Keratinocyte (primary cell): ENCODE results near the gene ADAMTSL1. TPM values are rescaled to one million over a fixed set of nuclear protein-coding genes. Genes with fewer than 3 reads are reported as not detected.

ENCODE experiments used
- DNase-seq: peaks from one replicate; pipeline ENCODE4 v3.0.0-alpha.2; 2011; ENCODE audit warnings: low read depth, missing footprints, low spot score
- FAIRE-seq: peaks from 2 replicates; lab custom pipeline; 2011; peaks lifted over from hg19 to GRCh38; lab: Jason Lieb, UNC
- H2AFZ ChIP-seq: 2 replicates; pipeline ENCODE4 v1.6.0; 2012; ENCODE audit warnings: low read length, control low read depth, inconsistent platforms; ENCODE audit not compliant: control insufficient read depth
- H3K27ac ChIP-seq: 2 replicates; pipeline ENCODE4 v1.5.1; 2011; ENCODE audit warnings: low read length; ENCODE audit not compliant: control insufficient read depth, insufficient read depth
- H3K27me3 ChIP-seq: 3 replicates; pipeline ENCODE4 v1.6.0; 2011; ENCODE audit warnings: low read length; ENCODE audit not compliant: control insufficient read depth, insufficient read depth; ENCODE audit errors: extremely low read depth
- H3K36me3 ChIP-seq, 2 experiments: 2 replicates in 1 of 2; 3 replicates in 1 of 2; pipeline ENCODE4 v1.5.1; 2011; ENCODE audit warnings: low read length in 2 of 2, mild to moderate bottlenecking in 1 of 2; ENCODE audit not compliant: control insufficient read depth in 2 of 2, insufficient read depth in 2 of 2; ENCODE audit errors: extremely low read depth in 1 of 2
- H3K4me1 ChIP-seq: 3 replicates; pipeline ENCODE4 v1.5.1; 2011; ENCODE audit warnings: low read length; ENCODE audit not compliant: control insufficient read depth, insufficient read depth; ENCODE audit errors: extremely low read depth
- H3K4me2 ChIP-seq: 3 replicates; pipeline ENCODE4 v1.6.0; 2011; ENCODE audit warnings: low read depth, low read length; ENCODE audit not compliant: control insufficient read depth, insufficient read depth; ENCODE audit errors: extremely low read depth
- H3K4me3 ChIP-seq, 3 experiments: fragments of 200-600 bp in 1 of 3; sonication (generic) in 1 of 3; 2 replicates in 2 of 3; 3 replicates in 1 of 3; pipeline ENCODE4 v1.5.1; 2011 to 2016; ENCODE audit warnings: low read length in 3 of 3, mild to moderate bottlenecking in 3 of 3, control low read depth in 2 of 3, inconsistent platforms in 1 of 3, low read depth in 1 of 3, mixed read lengths in 1 of 3, mixed run types in 1 of 3, moderate library complexity in 1 of 3; ENCODE audit not compliant: control insufficient read depth in 2 of 3, insufficient read depth in 2 of 3; ENCODE audit errors: extremely low read depth in 1 of 3
- H3K79me2 ChIP-seq: 2 replicates; pipeline ENCODE4 v1.6.0; 2012; ENCODE audit warnings: low read length; ENCODE audit not compliant: control insufficient read depth, insufficient read depth
- H3K9ac ChIP-seq: 3 replicates; pipeline ENCODE4 v1.6.0; 2011; ENCODE audit warnings: low read length; ENCODE audit not compliant: control insufficient read depth, insufficient read depth; ENCODE audit errors: extremely low read depth
- H3K9me1 ChIP-seq: 3 replicates; pipeline ENCODE4 v1.6.0; 2011; ENCODE audit warnings: low read length; ENCODE audit not compliant: control insufficient read depth, insufficient read depth; ENCODE audit errors: extremely low read depth
- H3K9me3 ChIP-seq: 2 replicates; pipeline ENCODE4 v1.5.1; 2012; ENCODE audit warnings: low read depth, low read length; ENCODE audit not compliant: control insufficient read depth
- H4K20me1 ChIP-seq: 3 replicates; pipeline ENCODE4 v1.6.0; 2011; ENCODE audit warnings: low read length; ENCODE audit not compliant: control insufficient read depth, insufficient read depth; ENCODE audit errors: extremely low read depth
- CTCF ChIP-seq, 3 experiments: IDR thresholded peaks in 1 of 3; conservative IDR thresholded peaks in 1 of 3; optimal IDR thresholded peaks in 1 of 3; 2 replicates in 2 of 3; 3 replicates in 1 of 3; pipeline versions ENCODE3 to v1.5.1; 2011; ENCODE audit warnings: low read length in 3 of 3, mild to moderate bottlenecking in 3 of 3, moderate library complexity in 2 of 3, control low read depth in 1 of 3, inconsistent platforms in 1 of 3; ENCODE audit not compliant: insufficient read depth in 2 of 3; ENCODE audit errors: extremely low read depth in 1 of 3
- EZH2 ChIP-seq: IDR thresholded peaks from one replicate; pipeline ENCODE4 v1.6.1; 2012; ENCODE audit warnings: inconsistent platforms, mild to moderate bottlenecking, low read length, moderate library complexity
- dilution Hi-C: fragments of 300-500 bp; cut with MboI; formaldehyde crosslinking; loops from one replicate; pipeline ENCODE4 v1.7.0; 2020; ENCODE audit warnings: low sequenced_read_pairs; ENCODE audit not compliant: extremely low pct_ligation_motif_present
- polyA plus RNA-seq, 5 experiments: library from polyadenylated mRNA; depleted of rRNA in 3 of 5; stranded (reverse) in 3 of 5; stranded (forward) in 1 of 5; unstranded in 1 of 5; fragments of >200 nt; gene quantifications; 1 replicate in 1 of 5; 2 replicates in 3 of 5; 3 replicates in 1 of 5; pipeline versions ENCODE4 v1.2.1 to v1.2.3, GENCODE V29; 2011 to 2012; ENCODE audit warnings: missing spikeins in 2 of 5, low read depth in 1 of 5, low replicate concordance in 1 of 5

Gene ADAMTSL1
- polyA plus RNA-seq, 1 donor (not counting 4 experiments of a cell fraction or from before 2014, with no cell fraction given), result 1.1 TPM

DNA sequence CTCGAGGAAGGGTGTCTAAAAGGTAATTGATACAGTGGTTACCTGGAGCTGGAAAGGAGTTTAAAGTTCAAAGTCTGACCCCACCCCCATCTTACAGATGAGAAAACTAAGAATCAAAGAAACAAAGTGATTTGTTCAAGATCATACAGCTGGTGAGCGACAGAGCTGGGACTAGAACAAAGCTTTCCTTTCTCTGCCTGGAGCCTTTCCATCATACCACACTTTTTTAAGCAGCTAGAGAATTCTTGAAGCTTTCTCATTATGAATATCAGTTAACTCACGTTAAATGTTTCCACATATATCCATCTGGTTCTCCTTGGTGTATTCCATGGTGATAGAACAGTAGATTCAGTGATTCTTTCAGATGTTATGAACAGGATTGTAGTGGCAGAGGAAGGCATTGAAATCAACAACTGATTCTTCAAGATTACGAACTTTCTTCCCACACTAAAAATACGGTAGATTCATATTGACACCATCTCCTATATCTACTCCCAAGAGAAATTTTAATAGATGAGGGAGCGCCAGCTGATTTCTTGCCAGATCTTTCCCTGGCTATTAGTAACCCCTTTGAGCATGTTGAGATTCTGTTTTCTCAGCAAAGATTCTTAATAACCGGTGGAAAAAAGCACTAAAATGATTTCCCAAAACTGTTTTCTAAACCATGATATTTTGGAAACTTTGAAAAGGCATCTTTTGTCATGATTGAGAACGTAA is 233.7 kb downstream of the ADAMTSL1 start:
- no peak for FAIRE-seq
- no peak overlapping the region for H3K9ac ChIP-seq
- H3K4me2 ChIP-seq, result no peak overlapping the region
- no peaks in the 10 kb centered on the region for H3K4me1 ChIP-seq
- no peaks in the 10 kb centered on the region for H4K20me1 ChIP-seq
- no peak overlapping the region for H3K27ac ChIP-seq
- no peaks in the 10 kb centered on the region for H3K36me3 ChIP-seq
- DNase-seq, result no peak
- no peaks in the 10 kb centered on the region for H3K9me3 ChIP-seq
- no peak overlapping the region for H2AFZ ChIP-seq
- no peak overlapping the region for H3K4me3 ChIP-seq
- no peak for TF ChIP-seq EZH2
- H3K79me2 ChIP-seq, result no peaks in the 10 kb centered on the region
- dilution Hi-C loops, result no loop called here
- H3K27me3 ChIP-seq, result no peaks in the 10 kb centered on the region
- no peaks in the 10 kb centered on the region for H3K9me1 ChIP-seq

- Histone ChIP-seq H3K9me3 (no peaks in the 10 kb centered on the region), H3K9me1 (no peaks in the 10 kb centered on the region), H2AFZ (no peak overlapping the region), H3K79me2 (no peaks in the 10 kb centered on the region), H3K36me3 (no peaks in the 10 kb centered on the region), H3K9ac (no peak overlapping the region), H3K4me3 (no peak overlapping the region), H3K27ac (no peak overlapping the region), H4K20me1 (no peaks in the 10 kb centered on the region), H3K4me1 (no peaks in the 10 kb centered on the region), H3K27me3 (no peaks in the 10 kb centered on the region), H3K4me2 (no peak overlapping the region)
- DNase-seq, result no peak
- dilution Hi-C loops, result no loop called here
- no peak for TF ChIP-seq EZH2
- no peak for TF ChIP-seq CTCF (optimal IDR thresholded peaks at IDR 0.05 in 1 of 3, IDR thresholded peaks at IDR 0.05 in 1 of 3, conservative IDR thresholded peaks at IDR 0.05 in 1 of 3; ENCODE audit: extremely low read depth in 1 of 3, insufficient read depth in 2 of 3, low read length in 3 of 3)
- peak; percentile 57 for FAIRE-seq
Observed at GRCh38 chr9:18708429-18708828, 234.5 kb downstream of the ADAMTSL1 start.

- FAIRE-seq (no peak), DNase-seq (no peak)
- H3K4me1 ChIP-seq, result no peaks in the 10 kb centered on the region
- H4K20me1 ChIP-seq, result no peaks in the 10 kb centered on the region
- TF ChIP-seq EZH2, result no peak
- TF ChIP-seq CTCF (optimal IDR thresholded peaks at IDR 0.05 in 1 of 3, IDR thresholded peaks at IDR 0.05 in 1 of 3, conservative IDR thresholded peaks at IDR 0.05 in 1 of 3; ENCODE audit: extremely low read depth in 1 of 3, insufficient read depth in 2 of 3, low read length in 3 of 3), result no peak
- no peaks in the 10 kb centered on the region for H3K27me3 ChIP-seq
- no peaks in the 10 kb centered on the region for H3K9me1 ChIP-seq
- dilution Hi-C loops, result no loop called here
- no peak overlapping the region for H2AFZ ChIP-seq
- H3K4me3 ChIP-seq, result no peak overlapping the region
- H3K36me3 ChIP-seq, result no peaks in the 10 kb centered on the region
- no peak overlapping the region for H3K4me2 ChIP-seq
- no peak overlapping the region for H3K9ac ChIP-seq
- no peaks in the 10 kb centered on the region for H3K79me2 ChIP-seq
- H3K27ac ChIP-seq, result no peak overlapping the region
- H3K9me3 ChIP-seq, result no peaks in the 10 kb centered on the region
Observed at GRCh38 chr9:18710065-18710464, 236.1 kb downstream of the ADAMTSL1 start.
